DND-41 (cell line): ENCODE measurements around the gene CDH11.

Experiments
- ATAC-seq: fragments of 200-7000 bp; cut with Tn5 transposase; 3 replicates; pipeline ENCODE4 v1.9.1; 2021; ENCODE audit warnings: low read depth; ENCODE audit not compliant: insufficient read depth
- DNase-seq: peaks from one replicate; pipeline ENCODE4 v3.0.0-alpha.2; 2020
- H2AFZ ChIP-seq: 2 replicates; pipeline ENCODE4 v1.6.0; 2012; ENCODE audit warnings: low read depth, low read length
- H3K27ac ChIP-seq: 2 replicates; pipeline ENCODE4 v1.5.1; 2012; ENCODE audit warnings: low read length, inconsistent platforms
- H3K27me3 ChIP-seq: fragments of 200-600 bp; sonication (generic); 2 replicates; pipeline ENCODE4 v1.6.0; 2012; ENCODE audit warnings: low read length, mild to moderate bottlenecking, inconsistent platforms; ENCODE audit not compliant: insufficient read depth, poor library complexity
- H3K36me3 ChIP-seq: 2 replicates; pipeline ENCODE4 v1.5.1; 2012; ENCODE audit warnings: low read length, inconsistent platforms; ENCODE audit not compliant: insufficient read depth
- H3K4me1 ChIP-seq: 2 replicates; pipeline ENCODE4 v1.5.1; 2012; ENCODE audit warnings: mild to moderate bottlenecking, low read length; ENCODE audit not compliant: insufficient read depth
- H3K4me2 ChIP-seq: 2 replicates; pipeline ENCODE4 v1.6.0; 2012; ENCODE audit warnings: mild to moderate bottlenecking, moderate library complexity, low read length, inconsistent platforms; ENCODE audit not compliant: insufficient read depth
- H3K4me3 ChIP-seq, 2 experiments: fragments of 200-600 bp in 1 of 2; shearing (Covaris generic) in 1 of 2; 2 replicates each; pipeline ENCODE4 v1.5.1; 2012 to 2016; ENCODE audit warnings: inconsistent platforms in 2 of 2, low read length in 2 of 2, mild to moderate bottlenecking in 2 of 2, low read depth in 1 of 2, moderate library complexity in 1 of 2
- H3K79me2 ChIP-seq: 2 replicates; pipeline ENCODE4 v1.6.0; 2012; ENCODE audit warnings: low read length, inconsistent platforms; ENCODE audit not compliant: insufficient read depth
- H3K9ac ChIP-seq: 2 replicates; pipeline ENCODE4 v1.6.0; 2012; ENCODE audit warnings: low read depth, mild to moderate bottlenecking, inconsistent platforms, low read length, moderate library complexity
- H3K9me3 ChIP-seq: 2 replicates; pipeline ENCODE4 v1.5.1; 2012; ENCODE audit warnings: low read length, moderate library complexity, mild to moderate bottlenecking, inconsistent platforms; ENCODE audit not compliant: insufficient read depth, severe bottlenecking
- H4K20me1 ChIP-seq: 2 replicates; pipeline ENCODE4 v1.6.0; 2012; ENCODE audit warnings: low read length; ENCODE audit not compliant: insufficient read depth
- CTCF ChIP-seq: IDR thresholded peaks from 2 replicates; pipeline ENCODE4 v1.5.1; 2012; ENCODE audit warnings: borderline replicate concordance, low read length, moderate library complexity, mild to moderate bottlenecking; ENCODE audit not compliant: poor library complexity, severe bottlenecking; ENCODE audit errors: extremely low read depth
- EZH2 ChIP-seq: IDR thresholded peaks from 3 replicates; pipeline ENCODE4 v1.6.1; 2012; ENCODE audit warnings: borderline replicate concordance, low read depth, mild to moderate bottlenecking, moderate library complexity, low read length, inconsistent platforms; ENCODE audit not compliant: severe bottlenecking

The CDH11 gene

GRCh38 chr16:65032387-65032786 is 89.5 kb downstream of the CDH11 start:
- Histone ChIP-seq H3K4me3 (no peak overlapping the region), H4K20me1 (no peaks in the 10 kb centered on the region), H2AFZ (no peak overlapping the region), H3K27ac (no peak overlapping the region), H3K79me2 (no peaks in the 10 kb centered on the region), H3K27me3 (no peaks in the 10 kb centered on the region), H3K9ac (no peak overlapping the region), H3K36me3 (no peaks in the 10 kb centered on the region), H3K4me1 (no peaks in the 10 kb centered on the region), H3K4me2 (no peak overlapping the region), H3K9me3 (no peaks in the 10 kb centered on the region)
- ATAC-seq (no peak), DNase-seq (no peak)
- TF ChIP-seq CTCF (no peak), EZH2 (no peak)

GRCh38 chr16:65024767-65025178 is 97.1 kb downstream of the CDH11 start:
- no peaks in the 10 kb centered on the region for H3K4me1 ChIP-seq
- no peaks in the 10 kb centered on the region for H3K79me2 ChIP-seq
- no peak for ATAC-seq
- H3K9ac ChIP-seq = no peak overlapping the region
- H3K4me3 ChIP-seq = no peak overlapping the region
- no peak overlapping the region for H3K4me2 ChIP-seq
- no peaks in the 10 kb centered on the region for H3K36me3 ChIP-seq
- H3K27ac ChIP-seq = no peak overlapping the region
- no peak overlapping the region for H2AFZ ChIP-seq
- no peaks in the 10 kb centered on the region for H3K27me3 ChIP-seq
- no peak for DNase-seq
- H3K9me3 ChIP-seq = no peaks in the 10 kb centered on the region
- H4K20me1 ChIP-seq = no peaks in the 10 kb centered on the region
- TF ChIP-seq CTCF (no peak), EZH2 (no peak)

- Histone ChIP-seq H3K9ac (no peak overlapping the region), H3K79me2 (no peaks in the 10 kb centered on the region), H3K9me3 (no peaks in the 10 kb centered on the region), H3K4me1 (no peaks in the 10 kb centered on the region), H2AFZ (no peak overlapping the region), H3K27me3 (no peaks in the 10 kb centered on the region), H3K36me3 (no peaks in the 10 kb centered on the region), H3K27ac (no peak overlapping the region), H3K4me3 (no peak overlapping the region), H3K4me2 (no peak overlapping the region), H4K20me1 (no peaks in the 10 kb centered on the region)
- no peak for DNase-seq
- no peak for ATAC-seq
- TF ChIP-seq CTCF (no peak), EZH2 (no peak)
Measured at GRCh38 chr16:65023802-65024201, 98.1 kb downstream of the CDH11 start.
